Activated CD4-positive, alpha-beta T cell treated with anti-CD3 and anti-CD28 coated beads, Interleukin-10, Interleukin-2, amounts not matched to agents 100 ng/mL and 50 ng/mL, durations not matched to agents 16 hours and 8 hours (primary cell): Measurements from ENCODE around the gene POLD4.
"Not testable (repeated sequence)": the region's sequence is repeated elsewhere in the genome, so short reads cannot be mapped to it uniquely, and the experiment has no call there.

Source experiments
- DNase-seq: peaks from one replicate; pipeline ENCODE4 v3.0.0-alpha.2; 2020

POLD4 gene

DNA sequence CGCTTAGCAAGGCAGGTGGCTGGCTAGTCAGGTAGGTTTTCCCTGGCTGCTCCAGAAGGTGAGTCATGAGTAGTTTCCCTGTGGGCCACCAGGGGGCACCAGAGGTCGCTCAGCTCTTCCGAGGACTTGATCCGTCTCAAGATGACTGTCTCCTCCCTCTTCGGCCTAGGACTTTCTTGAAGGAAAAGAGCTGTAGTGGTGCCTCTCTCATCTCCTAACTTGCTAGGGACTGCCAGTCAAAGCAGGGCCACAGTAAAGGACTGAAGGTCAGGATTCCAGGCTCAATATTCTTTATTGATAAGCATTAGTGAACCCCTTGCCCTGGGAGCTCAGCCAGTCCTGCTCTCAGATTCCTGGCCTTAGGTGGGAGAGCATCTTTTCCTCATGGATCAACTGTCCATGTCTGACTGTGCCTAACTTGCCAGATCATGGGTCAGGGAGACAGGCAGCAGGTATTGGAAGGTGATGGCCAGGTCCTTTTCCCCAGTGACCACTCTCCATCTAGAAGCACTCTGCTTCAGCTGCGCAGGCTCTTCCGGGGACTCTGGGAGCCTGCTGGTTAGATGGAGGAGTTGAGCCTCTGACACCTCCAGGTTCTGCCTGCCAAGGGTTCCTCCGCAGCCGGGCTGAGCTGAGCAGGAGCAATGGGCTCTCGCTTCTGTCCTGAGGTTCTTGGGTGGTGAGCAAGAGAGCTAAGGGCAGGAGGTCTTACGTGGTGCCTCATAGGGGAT lies 1.9 kb downstream of the POLD4 start:
- DNase-seq, result peak; percentile 74

DNA sequence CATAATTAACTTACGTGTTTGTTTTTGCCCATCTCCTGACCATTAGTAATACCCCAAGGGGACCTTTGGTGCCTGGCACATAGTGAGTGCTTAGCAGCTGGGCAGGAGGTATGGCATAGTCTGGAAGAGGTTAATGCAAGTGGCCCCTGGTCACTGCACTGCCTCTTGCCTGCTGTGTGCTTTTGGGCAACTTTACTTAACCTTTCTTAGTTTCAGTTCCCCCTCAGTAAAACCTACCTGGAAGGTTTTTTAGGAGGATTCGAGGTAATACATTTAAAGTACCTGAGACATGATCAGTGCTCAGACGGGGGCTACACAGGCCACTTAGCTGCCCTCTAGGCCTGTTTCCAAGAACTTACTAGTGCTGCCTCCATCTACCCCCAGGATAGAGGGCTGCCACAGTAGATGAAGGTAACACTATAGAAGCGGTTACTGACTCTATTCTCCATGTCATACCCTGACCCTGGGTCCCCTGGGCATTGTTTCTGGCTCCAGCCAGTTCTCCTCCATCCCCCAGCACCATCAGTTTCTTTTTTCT lies 3.3 kb downstream of the POLD4 start:
- DNase-seq, result no peak

DNA sequence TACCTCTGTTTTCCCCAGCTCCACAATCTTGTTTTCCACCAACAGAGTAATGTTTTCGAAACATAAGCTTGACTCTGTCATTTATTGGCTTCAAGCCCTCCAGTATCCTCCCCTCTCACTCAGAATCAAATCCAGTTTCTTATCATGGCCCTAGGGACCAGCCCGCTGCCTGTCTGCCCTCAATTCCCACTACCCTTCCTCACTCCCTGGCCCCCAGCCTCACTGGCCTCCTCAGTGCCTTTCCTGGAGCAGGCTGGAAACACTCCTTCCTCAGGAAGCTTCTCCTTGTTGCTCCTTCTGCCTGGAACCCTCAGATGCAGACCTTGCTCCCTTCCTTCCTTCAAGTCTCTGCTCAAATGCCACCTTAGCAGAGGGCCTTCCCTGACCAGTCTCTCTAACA lies 3.9 kb downstream of the POLD4 start:
- DNase-seq, result no peak

DNA sequence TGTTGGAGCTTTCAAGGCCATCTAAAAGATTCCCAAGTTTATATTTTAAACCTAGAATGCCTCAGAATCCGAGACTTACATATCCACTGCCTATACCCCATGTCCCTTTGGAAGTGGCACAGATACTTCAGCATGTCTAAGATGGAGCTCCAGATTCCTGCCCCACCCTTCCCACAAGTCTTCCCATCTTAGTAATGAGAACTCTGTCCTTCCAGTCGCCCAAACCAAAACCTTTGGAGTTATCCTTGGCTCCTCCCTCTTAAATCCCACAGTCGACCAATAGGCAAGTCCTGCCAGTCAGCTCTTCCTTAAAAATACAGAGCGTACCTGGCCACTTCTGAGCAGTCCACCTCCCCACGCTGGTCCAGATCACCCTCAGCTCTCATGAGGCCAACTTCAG lies 4.3 kb downstream of the POLD4 start:
- DNase-seq, result no peak

DNA sequence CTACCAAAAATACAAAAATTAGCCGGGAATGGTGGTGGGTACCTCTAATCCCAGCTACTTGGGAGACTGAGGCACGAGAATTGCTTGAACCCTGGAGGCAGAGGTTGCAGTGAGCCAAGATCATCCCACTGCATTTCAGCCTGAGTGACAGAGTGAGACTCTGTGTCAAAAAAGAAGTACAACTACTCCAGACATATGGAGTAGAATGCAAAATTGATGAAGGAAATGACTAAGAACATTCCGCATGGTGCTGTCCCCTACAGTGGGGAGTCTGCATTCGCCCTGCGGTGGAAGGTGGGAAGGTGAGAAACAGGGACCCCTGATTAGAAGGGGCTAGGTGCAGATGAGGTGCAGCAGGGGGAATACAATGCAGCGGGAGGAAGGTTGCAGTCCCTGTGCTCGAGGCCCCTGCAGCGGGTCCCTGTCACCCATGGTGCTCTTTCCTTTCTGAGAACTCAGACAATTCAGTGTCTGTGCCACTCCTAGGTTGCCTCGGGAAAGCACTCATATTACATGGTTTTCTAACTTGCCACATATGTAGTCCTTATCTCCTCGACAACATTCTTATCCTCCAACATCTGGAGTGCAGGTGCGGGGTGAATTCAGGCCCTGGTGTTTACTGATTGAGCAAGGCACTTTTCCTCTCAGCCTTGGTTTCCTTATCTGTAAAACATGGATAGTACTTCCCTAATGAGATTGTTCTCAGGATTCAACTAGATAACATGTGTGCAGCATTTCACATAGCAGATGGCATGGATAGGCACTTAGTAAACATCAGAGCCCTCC lies 5.2 kb downstream of the POLD4 start:
- DNase-seq, result no peak

DNA sequence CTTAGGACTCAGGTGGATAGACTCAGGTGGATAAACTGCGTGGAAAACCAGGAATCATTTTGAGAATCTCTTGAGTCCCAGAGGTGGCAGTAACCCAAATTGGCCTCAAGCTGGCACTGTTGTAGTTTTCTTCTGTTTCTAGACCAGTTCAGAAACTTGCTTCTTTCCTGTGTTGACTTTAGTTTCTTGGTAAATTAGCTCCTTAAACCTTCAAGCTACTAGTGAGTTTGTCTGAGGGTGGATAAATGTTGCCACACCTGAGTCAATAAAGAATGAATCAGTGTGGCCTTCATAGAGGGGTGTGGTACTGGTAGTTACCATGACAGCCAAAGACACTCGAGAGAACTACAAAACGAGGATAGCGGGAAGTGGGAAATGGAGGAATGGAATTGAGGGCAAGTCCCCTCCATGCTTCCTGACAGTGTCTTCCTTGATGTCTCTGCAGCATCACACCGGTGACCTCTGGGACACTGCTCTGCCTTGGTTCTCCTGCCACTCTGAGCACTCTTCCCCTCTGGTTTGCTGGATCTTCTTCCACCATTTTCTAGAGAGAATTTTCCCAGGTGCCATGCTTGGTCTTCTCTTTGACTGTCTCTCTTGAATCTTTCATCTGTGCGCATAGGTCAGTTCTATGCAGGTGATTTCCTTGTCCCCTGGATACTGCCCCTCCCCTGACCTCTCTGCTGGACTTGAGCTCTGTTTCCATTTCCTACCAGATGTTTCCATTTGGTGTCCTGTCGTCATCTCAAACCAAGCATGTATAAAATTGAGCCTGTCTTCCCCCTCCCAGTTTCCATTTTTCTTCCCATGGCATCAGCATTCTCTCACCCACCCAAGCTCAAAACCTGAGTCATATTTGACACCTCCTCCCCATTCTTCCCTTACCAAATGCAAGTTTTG lies 7.2 kb downstream of the POLD4 start:
- DNase-seq, result peak; percentile 41

DNA sequence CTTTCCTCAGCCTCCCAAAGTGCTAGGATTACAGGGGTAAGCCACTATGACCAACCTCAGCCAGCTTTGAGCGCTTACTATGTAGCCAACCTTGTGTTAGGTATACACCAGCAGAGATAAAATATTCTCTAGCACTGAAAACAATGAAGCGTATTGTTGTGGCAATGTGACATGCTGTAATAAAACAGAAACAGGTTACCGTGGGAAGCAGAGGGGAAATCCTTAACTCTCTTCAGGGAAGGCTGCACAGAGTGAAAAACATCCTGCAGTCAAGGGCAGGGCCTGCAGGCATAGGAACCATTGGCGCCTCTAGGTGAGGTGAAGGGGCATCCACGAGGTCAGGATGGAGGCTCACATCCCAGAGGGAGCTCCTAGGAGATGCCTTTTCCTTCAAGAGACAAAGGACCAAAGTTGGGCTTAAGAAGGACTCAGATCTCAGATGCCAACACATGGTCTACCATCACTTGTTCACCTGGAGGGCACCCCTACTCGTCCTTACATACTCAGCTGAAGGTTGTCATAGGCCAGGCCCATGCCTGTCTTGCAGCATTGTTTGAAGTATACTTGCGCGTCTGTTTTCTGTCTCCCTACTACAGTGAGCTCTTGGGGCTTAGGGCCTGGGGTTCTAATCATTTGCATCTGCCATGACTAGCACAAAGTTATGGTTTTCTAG lies 8.0 kb downstream of the POLD4 start:
- no peak for DNase-seq

DNA sequence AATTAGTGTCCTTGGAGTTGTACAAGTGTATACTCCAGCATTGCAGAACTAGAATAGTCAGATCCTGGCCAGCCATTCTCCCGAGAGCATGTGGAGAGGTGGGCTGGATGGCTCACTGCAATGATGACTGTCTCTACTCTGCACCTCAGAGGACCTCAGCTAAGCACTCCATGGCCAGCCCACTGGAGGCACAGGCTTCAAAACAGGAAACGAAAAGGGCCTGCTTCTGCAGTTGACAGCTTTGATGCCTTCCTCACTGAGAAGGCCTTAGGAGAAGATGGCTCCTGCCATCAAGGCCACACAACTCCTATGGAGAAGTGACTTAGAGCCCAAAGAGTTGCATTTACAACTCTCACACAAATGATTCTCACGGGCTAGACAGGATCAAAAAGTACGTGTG lies 9.1 kb downstream of the POLD4 start:
- no peak for DNase-seq

DNA sequence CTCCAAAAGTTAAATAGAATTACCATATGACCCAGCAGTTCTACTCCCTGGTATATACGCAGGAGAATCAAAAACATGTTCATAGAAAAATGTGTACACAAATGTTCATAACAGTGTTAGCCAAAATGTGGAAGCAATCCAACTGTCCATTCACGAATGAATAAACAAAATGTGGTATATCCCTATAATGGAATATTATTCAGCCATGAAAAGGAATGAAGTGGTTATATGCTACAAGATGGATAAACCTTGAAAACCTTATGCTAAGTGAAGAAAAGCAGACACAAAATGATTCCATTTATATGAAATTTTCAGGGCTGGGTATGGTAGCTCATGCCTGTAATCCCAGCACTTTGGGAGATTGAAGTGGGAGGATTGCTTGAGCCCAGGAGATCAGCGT lies 16.1 kb downstream of the POLD4 start:
- no peak for DNase-seq

DNA sequence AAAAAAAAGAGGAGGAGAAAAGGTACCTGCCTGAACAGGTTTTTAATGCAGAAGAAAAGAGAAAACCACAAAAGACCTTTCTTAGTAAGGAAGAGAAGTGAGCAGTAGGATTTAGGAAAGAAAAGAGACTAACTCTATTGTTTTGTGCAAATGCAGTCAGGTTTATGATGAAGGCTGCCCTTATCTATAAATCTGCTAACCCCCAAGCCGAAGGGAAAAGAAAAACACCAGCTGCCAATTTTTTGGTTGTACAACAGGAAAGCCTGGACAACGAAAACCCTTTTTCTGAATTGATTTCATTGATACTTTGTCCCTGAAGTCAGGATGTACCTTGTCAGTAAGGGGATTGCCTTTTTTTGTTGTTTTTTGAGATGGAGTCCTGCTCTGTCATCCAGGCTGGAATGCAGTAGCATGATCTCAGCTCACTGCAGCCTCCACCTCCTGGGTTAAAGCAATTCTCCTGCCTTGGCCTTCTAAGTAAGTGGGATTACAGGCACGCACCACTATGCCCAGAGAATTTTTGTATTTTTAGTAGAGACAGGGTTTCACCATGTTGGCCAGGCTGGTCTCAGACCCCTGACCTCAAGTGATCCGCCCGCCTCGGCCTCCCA lies 21.2 kb downstream of the POLD4 start:
- DNase-seq, result no peak

DNA sequence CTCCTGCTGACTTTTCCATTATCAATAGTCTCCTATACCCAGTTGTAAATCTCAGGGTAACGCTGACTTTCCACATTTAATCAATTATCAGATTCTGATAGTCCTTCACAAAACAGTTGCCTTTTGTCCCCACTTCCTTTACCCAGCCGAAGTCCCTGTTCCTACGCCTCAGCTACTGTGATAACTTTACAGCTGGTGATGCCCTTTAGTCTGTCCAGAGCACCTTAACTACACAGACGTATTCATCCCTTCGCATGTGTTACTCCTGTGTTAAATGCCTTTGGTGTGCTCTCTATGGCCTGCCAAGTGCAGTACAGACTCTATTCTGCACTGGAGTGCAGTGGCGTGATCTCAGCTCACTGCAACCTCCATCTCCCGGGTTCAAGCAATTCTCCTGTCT lies 29.8 kb downstream of the POLD4 start:
- DNase-seq, result no peak

DNA sequence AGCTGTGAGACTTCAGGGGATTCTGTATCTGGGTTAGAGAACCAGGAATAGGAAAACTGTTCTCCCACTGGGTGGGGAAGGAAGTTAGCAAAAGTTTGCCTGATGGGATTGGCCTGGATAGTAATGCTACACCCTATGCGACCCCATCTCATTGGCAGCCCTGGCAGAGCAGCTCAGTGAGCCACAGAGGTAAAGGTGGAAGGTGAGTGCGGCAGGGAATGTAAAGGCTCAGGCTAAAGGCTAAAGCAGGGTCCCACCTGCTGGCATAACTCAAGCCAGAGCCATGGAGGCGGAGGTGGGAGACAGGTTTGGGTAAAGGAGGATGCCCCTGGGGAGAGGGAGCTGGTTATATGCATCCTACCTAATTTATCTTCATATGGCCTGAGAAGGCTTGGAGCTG lies 31.3 kb downstream of the POLD4 start:
- no peak for DNase-seq

DNA sequence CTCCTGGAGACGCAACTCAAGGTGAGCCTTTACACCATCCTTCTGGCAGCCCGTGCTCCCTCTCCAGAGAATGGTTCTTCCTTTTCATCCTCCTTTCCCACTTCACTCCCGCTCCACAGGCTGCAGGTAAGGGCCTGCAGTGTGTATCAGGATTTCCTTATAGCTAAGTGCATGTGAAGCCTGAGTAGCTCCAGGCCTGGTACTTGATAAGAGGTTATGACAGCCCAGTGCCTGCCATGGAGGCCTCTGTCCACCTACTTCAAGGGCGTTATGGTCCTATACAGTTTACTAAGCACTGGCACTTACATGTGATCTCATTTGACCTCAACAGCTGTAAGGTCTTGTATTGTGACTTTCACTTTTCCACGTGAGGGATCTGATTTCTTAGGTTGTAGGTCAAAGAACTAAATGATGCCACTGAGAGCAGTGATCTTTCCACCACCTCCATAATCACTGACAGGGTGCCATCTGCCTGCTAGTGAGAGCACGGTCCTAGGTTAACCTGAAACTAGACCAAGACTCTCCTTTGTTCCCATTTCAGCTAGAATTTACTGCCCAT lies 32.0 kb downstream of the POLD4 start:
- no peak for DNase-seq

DNA sequence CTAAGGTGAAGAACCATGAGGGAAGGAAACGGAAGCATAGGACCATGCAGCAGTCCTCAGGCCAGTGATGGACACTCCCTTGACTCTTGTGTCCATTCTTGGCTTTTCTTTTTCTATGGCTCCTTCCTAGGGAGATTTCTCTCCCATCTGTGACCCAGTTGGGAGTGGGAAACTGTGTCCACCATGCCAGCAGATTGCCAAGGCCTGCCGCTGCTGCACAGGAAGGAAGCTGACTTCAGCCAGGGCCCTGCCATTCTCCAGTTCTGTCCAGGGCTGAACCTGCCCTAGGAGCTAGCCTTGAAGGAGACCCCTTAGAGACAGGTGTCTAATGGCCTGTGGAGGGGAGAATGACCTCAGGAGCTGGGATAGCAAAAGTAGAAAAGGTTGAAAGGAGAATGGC lies 32.7 kb downstream of the POLD4 start:
- no peak for DNase-seq

DNA sequence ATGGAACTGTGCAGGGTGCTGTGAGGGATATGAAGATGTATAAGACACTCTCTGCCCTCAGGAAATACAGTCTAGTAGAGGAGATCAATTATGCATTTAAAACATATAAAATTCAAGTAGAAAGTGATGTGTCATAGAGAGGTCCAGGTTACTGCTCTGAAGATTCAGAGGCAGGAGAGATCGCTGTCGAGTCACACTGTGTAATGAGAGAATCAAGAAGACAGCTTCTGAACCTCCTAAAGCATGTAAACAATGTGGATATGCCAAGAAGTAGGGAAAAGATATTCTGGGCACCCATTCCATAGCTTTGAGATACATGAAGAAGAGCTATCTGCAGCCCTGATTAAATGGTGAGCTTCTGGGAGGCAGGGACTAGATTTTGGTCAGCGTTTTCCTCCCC lies 33.3 kb downstream of the POLD4 start:
- DNase-seq, result no peak

DNA sequence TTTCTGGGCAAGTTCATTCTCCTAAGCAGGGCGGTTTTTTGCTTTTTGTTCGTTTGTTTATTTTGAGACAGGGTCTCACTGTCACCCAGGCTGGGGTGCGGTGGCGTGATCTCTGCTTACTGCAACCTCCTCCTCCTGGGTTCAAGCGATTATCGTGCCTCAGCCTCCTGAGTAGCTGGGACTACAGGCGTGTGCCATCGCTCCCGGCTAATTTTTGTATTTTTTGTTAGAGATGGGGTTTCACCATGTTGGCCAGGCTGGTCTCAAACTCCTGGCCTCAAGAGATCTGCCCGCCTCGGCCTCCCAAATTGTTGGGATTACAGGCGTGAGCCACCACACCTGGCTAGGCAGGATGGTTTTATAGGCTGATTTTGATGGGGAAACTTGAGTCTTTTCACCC lies 34.5 kb downstream of the POLD4 start:
- not testable (repeated sequence) for DNase-seq

DNA sequence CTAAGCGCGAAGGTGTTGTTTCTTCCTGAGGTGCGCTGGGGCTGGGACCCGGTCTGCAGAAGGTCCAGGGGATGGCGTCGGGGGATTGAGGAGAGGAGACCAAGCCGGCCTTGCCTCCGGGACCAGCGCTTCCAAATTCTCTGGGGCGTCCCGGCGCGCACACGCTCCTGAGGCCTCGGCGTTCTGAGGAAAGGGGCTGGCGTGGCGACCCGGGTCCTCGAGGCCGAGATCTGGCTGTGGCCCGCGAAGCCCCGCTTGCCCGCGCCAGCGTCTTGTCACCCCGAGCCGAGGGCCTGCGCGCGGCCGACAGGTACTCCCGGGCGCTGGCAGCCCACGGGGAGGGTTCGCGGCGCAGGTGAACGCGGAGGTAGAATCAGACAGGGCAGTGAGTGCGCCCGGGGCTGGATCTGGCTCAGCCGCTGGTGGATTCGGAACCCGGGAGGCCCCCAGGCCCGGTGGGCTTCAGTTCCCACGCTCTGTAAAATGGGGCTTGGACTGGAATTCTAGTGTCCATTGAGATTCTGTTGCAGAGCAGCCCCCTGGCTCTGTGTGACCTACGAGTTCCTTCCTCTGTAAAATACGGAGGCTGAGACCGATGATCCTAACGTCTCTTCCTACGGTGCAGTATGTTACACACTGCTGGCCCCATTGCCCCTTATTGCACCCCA lies 35.3 kb downstream of the POLD4 start:
- no peak for DNase-seq

DNA sequence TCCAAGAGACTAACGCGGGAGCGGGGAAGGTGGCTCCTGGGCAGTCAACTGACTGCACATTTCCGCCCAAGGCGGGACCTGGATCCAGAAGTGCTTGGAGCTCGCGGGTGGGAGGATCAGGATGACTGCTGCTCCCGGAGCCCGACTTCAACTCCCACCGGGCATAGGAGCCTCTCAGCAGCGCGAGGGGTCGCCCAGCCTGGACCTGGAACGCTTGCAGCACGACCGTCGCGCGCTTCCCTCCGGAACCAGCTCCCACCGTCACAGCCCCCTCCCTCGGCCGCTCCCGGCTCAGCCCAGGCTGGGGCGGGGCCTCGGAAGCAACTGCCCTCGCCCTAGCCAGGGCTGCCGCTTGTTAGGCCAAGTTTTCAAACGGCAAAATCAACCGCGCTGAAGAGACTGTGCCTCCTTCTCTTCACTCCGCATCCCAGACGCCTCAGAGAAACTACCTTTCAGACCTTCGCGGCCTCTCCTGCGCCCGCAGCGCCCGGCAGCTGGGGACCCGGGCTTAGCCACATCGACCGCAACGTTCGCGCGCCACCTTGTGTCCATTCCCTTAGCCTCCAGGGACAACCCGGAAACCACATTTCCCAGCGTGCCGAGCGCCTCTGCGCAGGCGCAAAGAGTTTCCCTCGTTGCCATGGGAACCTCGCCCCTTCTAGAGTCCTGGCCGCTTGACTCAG lies 36.0 kb downstream of the POLD4 start:
- peak; percentile 99 for DNase-seq

DNA sequence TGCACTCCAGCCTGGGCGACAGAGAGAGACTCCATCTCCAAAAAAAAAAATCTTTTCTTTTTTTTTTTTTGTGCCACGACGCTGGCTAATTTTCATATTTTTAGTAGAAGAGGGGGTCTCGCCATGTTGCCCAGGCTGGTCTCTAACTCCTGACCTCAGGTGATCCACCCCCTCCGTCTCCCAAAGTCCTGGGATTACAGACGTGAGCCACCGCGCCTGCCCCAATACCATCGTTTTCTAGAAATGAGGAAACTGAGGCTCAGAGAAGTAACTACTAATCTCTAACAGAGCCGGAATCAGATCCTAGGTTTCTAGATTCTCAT lies 36.5 kb downstream of the POLD4 start:
- DNase-seq, result no peak

DNA sequence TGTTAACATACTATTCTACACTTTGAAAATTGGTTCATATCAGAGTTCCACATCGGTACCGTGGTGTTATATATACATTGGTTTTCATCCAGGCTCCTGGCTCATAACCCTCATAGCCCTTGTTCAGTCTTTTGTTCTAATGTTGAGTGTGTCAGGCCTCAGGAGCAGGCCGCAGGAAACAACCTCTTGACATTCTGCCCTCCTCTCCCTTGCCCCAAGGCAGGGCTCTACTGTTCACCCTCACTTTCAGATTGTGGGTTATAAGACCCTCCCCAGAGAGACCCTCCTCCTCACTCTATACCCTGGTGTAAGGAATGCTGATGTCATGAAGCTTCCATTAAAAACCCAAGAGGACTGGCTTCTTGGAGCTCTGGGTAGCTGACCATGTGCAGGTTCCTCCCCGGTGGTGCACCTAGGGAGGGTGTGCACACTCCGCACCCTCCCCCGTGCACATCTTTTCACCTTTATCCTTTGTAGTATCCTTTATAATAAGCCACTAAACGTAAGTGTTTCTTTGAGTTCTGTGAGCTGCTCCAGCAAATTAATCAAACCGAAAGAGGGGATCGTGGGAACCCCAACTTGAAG lies 37.9 kb downstream of the POLD4 start:
- DNase-seq, result no peak

DNA sequence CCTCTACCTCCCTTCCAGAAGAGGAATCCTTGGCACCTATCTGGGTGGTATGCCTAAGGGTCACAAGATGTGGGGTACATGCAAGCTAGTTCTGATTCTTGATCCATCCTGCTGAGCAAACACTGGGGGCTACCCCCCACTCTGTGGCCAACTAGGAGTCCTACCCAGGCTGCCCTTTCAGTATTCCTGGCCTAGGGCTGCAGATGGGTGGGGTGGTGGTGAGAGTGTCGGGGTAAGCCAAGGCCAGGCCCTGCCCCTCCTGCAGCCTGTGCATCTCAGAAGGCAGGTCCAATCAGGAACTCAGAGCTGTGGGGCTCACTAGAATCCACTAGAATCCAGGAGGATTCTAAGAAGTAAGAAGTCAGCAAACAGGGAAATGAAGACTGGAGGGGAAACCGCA lies 39.1 kb downstream of the POLD4 start:
- no peak for DNase-seq
